Cortex of kidney (tissue), 1 donor: ENCODE results near the gene RNF17.
"Not testable (repeated sequence)": the region's sequence is repeated elsewhere in the genome, so short reads cannot be mapped to it uniquely, and the experiment has no call there.

Experiments used
- DNase-seq: peaks from one replicate; lab custom pipeline; 2025; lab: John Stamatoyannopoulos, UW

RNF17 gene

DNA sequence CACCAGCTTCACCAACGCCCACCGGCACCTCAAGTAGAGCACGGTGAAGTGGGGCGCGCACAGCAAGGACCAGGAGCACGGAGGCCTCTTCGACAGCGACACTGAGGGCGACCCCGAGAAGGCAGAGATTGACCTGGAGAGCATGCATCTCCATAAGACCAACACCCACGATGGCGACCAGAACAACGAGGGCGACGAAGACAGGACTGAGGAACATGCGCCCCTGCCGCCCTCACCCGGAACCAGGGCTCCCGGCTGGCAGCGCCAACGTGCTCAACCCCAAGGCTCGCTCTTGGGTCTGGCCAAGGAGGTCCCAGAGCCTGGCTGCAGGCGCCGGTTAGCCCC, 18.5 kb upstream of the RNF17 start:
- no peak for DNase-seq

DNA sequence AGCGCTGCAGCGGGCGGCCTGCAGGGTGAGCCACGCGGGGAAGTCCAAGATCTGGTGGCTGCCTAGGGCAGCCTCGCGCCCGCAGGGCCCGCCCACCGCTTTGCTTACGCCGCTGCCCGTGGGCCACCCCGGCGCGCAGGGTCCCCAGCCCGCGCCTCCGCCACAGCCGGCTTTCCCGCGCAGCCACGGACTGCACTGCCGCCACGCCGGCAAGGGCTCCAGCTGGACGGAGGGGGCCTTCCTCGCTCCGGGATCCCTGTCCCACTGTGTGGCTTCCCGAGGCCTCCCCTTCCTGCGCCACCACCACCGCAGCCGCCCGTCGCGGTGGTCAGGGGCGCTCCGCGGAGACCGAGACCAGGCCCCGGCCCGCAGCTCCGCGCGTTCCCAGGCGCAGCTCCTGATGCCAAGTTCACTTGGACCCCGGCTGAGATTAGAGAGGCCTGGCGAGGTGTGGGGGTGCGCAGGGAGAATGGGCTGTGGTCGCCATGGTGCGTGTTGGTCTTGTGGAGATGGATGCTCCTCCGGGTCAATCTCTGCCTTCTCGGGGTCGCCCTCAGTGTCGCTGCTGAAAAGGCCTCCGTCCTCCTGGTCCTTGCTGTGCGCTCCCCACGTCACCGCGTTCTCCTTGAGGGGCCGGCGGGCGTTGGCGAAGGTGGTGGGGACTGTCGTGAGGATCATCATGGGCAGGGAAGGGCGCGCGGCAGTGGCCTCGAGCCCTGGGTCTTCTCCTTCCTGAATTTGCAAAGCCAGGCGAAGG, 17.9 kb upstream of the RNF17 start:
- no peak for DNase-seq

DNA sequence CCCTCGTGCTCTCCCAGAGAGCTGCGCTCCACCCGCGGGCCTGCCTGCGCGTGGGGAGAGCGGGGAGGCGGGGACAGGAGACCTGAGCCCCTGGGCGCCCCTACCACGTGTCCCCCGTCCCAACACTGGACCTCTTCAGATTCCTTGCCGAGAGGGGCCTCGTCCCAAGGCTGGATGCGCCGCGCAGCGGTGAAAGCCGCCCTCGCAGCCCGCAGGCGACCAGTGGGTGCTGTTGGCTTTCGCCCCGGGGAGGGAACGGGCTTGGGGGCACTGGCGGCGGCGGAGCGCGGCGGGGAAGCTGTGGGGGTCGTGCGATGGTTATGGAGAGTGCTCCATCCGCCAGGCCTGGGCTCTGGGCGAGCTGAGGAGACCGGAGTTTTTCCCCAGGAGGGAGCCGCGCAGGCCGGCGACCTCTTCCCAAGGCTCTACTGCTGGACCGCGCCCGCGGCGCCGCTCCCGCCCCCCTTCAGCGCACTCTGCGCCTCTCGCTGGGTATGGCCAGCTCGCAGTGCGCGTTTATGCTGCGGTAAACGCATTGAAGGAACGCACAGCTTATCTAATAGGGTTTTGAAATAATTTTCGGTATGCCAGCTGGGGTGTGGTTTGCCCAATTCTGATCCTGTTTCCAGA, 17.2 kb upstream of the RNF17 start:
- no peak for DNase-seq

DNA sequence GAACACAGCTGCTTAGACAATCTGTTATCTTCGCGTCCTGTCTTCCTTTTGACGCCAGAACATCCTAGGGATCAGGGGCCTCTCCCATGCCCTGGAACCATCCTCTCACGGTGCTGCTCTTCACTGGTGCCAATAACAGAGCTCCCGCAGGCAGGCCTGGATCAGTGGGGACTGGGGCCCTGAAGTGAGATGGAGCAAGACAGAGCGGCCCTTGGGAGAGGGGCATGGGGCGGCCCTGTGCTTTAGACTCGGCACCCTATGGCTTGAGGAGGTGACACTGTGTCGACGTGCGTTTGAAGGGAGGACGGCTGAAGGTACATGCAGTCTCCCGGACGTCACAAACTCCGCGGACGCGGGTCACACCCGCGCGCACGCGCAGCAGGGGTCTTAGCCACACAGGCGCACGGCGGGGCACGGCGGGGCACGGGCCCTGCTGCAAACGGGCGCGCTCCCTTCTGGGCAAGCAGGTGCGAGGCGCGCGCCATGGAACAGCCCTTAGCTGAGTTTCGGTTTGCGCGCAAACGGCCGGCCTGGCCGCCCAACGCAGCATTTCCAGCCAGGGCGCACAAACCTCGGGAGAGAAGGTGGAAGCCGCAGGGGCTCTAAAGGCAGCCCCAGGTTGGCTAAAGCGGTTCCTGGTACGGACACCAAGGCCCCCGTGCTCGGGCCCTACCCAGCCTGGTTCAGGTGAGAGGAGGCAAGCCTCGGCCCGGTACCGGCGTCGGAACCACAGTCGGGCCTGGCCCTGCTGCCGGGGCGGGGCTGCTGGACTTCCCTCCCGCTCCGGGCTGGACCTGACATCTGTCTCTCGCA, 16.5 kb upstream of the RNF17 start:
- DNase-seq, result no peak

DNA sequence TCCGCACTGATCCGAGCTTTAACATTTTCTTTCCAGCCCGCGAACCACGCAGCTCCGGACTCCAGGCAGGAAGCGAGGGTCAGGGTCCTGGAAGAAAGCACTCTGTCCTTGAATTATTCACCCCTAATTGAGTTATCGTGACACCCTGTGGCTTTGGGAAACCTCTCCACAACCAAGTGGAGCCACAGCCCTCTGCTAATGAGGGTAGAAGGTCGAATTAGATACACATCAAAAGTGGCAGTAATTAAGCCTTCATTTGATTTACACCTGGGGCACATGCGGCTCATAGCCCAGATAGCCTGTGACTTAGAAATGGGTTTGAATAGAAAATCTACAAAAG, 15.9 kb upstream of the RNF17 start:
- DNase-seq, result no peak

DNA sequence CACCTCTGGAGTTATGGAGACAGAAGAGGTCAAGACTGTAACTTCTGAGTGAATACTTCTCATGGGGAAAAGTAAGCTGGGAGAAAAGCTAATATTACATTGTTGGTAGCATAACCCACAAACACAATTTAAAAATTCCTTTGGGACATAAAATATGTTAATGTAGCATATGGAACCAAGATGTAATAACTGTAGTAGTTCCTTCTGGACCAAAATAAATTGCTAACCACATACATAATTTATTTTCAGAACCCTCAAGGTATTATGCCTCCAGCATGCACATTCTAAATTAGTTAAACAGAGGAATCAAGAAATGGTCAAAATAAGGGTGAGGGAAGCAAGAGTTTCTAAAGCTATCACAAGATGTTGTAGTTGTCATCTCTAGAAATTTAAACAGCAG, 4.8 kb upstream of the RNF17 start:
- no peak for DNase-seq

DNA sequence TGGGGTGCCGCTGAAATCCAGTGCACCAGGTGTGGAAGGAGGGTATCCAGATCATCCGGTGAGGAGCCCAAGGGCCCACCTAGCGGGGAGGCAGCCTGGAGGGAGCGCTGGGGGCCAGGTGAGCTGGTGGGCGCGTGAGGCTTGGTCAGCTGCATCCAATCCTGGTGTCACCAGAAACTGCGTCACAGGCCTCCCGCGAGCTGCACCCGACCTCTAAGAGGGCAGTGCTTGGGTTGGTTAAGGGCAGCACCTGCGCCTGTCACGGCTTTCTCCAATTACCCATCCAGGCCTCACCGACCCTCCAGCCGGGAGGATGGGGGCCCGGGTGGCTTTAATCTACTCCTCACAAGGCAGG, 284 bp downstream of the RNF17 start:
- DNase-seq, result no peak

DNA sequence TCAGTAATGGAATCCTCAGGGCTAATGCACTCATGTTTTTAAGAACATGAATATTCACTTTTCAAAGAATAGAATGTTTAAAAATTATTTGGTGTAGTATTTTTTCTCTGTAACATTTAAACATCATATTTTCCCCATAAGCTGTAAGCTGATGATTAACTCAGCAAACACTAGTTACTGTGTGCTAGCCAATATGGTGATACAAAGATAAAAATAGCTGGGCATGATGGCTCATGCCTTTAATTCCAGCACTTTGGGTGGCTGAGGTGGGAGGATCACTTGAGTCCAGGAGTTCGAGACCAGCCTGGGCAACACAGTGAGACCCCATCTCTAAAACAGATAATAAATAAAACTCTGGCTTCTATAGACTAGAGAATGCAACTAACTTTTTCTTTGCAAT, 13.2 kb downstream of the RNF17 start:
- no peak for DNase-seq

DNA sequence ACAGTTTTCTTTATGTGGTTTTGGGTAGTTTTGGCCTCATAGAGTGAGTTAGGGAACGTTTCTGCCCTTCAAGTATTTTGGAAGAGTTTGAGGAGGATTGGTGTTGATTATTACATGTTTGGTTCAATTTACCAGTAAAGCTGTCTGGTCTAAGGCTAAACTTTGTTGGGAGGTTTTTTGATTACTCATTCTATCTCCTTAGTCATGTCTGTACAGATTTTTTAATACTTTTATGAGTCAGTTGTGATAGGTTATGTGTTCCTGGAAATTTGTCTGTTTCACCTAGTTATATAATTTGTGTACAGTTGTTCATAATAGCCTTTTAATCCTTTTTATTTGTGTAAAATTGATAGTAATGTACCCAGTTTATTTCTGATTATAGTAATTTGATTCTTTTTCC, 20.4 kb downstream of the RNF17 start:
- no peak for DNase-seq

DNA sequence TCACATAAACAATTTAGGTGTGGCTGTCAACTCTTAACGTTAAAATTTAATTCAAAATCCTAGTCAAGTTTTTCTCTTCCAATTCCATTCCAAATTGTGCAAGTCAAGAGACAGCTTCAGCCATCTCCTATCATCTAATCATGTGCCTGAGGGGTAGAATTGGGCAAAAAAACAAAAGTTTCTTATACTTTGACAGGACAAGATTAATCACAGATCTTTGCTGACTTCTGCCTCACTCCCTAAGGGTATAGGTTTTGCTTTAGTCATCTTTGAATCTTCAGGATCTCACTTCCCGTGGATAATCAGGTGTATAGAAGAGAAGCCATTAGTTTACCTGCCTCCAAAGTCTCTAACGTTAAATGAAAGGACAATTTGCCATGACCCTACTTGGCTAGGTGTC, 24.6 kb downstream of the RNF17 start:
- no peak for DNase-seq

DNA sequence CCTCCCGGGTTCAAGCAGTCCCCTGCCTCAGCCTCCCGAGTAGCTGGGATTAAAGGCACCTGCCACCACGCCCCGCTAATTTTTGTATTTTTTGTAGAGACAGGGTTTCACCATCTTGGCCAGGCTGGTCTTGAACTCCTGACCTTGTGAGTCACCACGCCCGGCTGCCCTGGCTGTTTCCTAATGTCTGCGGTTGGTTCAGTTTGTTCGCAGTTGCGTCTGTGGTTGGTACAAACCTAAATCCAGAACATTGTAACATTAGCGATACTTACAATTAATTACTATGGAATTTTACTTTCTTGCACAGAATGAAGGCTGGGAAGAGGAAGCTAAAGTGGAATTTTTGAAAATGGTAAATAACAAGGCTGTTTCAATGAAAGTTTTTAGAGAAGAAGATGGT, 38.1 kb downstream of the RNF17 start:
- DNase-seq, result no peak

DNA sequence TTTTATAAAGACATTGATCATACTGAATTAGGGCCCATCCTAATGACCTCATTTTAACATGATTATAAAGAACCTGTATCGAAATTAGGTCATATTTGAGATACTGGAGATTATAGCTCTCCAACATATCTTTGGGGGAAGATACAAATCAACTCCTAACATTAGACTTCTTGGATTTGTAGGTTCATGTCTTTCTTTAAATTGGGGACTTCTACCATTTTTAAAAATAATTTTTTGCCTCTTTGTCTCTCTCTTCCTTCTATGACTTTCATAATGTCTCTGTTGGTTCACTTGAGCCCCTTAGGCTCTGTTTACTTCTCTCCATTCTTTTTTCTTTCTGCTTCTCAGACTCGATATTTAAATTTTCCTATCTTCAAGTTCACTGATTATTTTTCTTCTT, 57.2 kb downstream of the RNF17 start:
- no peak for DNase-seq

DNA sequence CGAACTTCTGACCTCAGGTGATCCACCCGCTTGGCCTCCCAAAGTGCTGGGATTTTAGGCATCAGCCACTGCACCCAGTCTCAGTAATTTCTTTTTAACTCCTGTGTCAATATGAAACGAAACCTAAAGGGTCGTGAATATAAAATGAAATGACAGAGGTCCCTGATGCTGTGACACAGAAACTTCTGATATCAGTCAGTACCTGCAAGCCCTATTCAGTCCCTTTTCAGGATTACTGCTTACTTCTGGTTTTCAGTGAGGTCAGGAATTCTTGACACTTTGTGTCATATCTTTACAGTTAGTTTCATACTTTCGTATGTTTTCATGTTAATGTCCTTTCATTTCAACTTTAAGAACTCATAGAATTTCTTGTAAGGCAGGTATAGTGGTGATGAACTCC, 58.7 kb downstream of the RNF17 start:
- DNase-seq, result no peak

DNA sequence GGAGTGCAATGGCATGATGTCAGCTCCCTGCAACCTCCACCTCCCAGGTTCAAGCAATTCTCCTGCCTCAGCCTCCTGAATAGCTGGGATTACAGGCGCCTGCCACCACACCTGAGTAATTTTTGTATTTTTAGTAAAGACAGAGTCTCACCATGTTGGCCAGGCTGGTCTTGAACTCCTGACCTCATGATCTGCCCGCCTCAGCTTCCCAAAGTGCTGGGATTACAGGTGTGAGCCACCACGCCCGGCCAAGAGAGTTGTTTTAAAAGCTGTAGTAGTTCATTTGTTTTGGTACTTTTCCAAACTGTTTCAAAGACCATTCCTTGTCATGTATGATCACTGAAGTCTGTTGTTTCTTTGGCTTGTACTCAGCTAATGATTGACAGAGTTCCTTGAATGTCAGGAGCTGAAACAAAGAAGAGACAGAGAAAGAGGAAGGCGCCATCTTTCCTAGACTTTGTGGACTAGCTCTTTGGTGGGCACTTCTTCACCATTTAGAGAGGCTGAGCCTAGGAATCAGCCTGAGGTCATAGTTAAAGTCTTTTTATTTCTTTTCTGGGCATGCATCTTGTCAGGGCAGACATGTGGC, 59.2 kb downstream of the RNF17 start:
- not testable (repeated sequence) for DNase-seq

DNA sequence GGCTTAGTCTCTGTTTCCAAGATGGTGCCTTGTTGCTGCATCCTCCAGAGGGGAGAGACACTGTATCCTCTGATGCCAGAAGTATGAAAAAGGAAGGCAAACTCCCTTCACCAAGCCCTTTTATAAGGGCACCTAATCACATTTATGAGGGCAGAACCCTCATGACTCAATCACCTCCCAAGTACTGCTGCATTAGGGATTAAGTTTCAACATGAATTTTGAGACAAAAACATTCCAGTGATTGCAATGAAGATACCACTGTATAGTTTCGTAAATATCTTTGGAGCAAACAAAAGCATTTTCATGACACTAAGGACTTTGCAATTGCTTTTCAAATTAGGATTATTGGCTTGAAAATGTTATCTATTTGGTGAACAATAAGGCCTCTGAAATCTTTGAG, 63.8 kb downstream of the RNF17 start:
- no peak for DNase-seq

DNA sequence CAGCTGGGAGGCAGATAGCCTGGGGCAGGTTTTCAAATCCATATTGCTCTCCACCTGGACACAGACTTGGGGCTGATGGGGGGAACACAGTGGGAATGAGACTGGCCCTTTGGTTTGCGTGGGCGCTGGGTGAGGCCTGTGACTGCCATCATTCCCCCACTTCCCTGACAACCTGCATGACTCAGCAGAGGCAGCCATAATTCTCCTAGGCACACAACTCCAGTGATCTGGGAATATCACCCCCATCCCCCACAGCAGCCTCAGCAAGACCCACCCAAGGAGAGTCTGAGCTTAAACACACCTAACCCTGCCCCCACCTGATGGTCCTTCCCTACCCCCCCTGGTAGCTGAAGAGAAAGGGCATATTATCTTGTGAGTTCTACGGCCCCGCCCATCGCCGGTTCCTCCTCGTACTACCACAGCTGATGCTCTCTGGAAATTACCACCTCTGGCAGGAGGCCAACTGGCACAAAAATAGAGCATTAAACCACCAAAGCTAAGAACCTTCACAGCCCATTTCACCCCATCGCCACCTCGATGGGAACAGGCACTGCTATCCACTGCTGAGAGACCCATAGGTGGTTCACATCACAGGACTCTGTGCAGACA, 71.0 kb downstream of the RNF17 start:
- DNase-seq, result no peak

DNA sequence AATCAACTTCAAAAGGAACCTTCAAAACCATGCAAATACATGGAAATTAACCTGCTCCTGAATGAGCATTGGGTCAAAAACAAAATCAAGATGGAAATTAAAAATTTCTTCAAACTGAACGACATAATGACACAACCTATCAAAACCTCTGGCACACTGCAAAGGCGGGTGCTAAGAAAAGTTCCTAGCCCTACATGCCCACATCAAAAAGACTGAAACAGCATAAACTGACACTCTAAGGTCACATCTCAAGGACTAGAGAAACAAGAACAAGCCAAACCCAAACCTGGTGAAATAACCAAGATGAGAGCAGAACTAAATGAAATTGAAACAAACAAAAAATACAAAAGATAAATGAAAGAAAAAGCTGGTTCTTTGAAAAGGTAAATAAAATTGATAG, 73.6 kb downstream of the RNF17 start:
- not testable (repeated sequence) for DNase-seq

DNA sequence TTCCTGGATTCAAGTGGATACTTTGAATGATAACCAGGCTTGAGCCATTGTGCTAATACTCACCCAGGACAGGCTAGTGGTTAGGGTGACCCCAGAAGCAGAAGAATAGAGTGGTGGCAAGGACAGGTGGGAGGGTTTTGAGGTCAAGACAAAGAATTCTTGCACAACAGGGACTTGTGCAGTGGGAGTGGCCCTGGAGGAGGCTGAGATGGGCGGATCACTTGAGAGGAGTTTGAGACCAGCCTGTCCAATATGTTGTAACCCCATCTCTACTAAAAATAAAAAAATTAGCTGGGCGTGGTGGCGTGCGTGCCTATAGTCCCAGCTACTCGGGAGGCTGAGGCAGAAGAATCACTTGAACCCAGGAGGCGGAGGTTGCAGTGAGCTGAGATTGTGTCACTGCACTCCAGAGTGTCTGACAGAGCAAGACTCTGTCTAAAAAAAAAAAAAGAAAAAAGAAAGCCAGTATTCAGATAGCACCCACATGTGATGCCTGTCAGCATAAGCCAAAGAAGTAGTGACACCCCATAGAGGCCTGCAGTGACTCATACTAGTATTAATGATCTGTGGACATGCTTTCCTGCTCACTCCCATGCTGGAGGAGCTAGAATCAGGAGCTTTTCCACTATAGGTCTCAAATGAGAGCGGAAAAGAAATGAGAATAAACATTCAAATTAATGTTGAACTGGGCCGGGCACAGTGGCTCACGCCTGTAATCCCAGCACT, 78.7 kb downstream of the RNF17 start:
- DNase-seq, result no peak

DNA sequence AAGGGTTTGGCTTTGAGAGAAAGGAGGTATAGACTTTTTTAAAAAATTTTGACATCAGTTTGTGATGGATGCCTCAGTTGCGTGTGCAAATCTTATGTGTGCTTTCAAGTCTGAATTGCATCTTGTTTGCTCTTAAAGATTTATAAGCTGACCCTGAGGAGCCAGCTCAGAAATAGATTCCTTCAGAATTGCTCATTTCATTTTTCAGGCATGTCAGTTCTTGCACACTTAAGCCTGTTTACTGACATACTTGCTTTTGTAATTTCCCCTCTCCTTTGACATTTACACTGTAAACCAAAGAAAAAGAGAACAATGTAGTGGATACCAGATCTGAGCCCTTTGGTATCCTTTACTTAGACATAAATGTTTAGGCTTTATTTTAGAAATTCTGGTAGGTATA, 87.6 kb downstream of the RNF17 start:
- no peak for DNase-seq

DNA sequence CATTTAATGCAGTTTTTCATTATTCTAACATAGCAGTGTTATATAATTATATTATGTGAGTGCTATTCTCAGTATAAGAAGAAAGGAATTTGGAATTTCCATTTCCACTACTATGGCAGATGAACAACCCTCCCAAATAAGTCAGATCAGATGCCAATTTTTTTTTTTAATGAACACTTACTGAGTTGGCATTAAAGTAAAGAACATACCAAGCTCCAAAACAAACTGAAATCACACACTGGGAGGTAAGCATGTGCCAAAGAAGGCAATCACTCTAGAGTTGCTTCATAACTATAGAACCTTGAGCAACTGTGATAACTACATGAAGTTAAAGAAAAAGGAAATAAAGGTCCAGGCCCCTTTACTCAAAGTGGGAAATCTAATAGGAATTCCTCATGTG, 90.3 kb downstream of the RNF17 start:
- DNase-seq, result no peak

DNA sequence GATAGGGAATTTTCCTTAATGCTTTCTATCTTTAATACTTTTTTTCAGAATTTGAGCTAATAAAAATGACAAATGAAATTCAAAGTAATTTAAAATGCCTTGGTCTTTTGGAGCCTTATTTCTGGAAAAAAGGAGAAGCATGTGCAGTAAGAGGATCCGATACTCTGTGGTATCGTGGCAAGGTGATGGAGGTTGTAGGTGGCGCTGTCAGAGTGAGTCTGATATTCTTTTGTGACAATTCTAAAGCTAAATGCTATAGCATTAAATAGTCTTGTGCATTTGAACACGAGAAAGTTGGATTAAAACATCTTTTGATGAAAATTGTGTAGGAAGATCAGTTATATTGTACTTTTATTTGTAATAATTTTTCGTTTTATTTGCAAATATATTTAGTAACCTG, 95.0 kb downstream of the RNF17 start:
- no peak for DNase-seq

DNA sequence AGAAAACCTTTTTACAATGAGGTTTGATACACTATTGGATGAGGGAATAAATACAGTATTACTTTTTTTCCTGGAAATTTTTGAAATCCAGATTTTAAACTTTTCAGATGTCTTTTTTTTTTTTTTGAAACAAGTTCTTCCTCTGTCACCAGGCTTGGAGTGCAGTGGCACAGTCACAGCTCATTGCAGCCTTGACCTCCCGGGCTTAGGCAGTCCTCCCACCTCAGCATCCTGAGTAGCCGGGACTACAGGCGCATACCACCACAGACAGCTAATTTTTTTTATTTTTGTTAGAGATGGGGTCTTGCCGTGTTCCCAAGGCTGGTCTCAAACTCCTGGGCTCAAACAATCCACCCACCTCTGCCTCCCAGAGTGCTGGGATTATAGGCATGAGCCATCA, 96.8 kb downstream of the RNF17 start:
- DNase-seq, result no peak
